ENCODE measurements around the gene FRMD4A. TPM values are rescaled to one million over a fixed set of nuclear protein-coding genes. Genes with fewer than 3 reads are reported as not detected.

FRMD4A gene
- total RNA-seq, 1 experiment from 2014 or later: 19.6 TPM

DNA sequence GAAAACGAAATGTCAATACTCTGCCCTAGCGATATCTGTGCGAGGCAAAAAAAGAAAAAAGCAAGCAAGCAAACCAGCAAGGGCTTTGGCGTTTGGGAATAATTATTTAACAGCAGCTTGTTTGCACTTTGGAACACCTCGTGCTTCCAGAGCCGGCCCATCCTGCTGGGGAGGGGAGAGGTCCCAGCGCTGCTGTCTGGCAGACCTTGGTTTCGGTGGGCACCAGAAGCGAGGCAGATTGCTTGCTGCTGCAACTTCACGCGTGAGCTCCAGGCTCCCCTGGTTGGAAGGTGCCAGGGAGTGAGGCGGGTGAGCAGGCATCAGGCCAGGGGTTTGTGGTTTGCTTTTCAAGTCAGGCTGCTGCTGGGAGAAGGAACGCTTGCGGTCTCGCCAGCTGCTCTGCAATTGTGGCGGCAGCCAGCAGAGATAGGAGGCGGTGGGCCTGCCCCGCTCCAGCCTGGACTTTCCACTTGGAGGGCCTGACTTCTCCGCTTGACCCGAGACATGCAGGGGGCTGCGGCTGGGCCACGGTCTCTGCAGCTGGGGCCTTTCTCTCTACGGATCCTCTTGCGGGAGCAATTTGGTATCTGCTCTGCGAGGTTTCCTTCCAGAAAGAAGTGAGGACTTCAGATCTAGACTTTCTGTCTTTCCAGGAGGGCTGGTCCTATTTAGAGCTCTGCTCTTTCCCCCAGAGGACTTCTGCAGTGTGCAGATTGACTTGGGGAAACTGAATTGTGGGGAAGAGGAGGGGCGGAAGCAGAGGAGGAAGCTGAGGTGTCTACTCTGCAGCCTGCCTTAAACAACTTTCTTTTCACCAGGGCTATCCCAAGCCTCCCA, 612.6 kb downstream of the FRMD4A start:
- Histone ChIP-seq H2BK20ac (ENCODE audit: low read depth, low read length, poor library complexity, severe bottlenecking) (no peak overlapping the region), H4K8ac (replicated peaks; ENCODE audit: insufficient read length, low read depth, low read length) (no peak overlapping the region), H3K79me2 (ENCODE audit: insufficient read depth, low read length) (no peaks in the 10 kb centered on the region), H3T11ph (ENCODE audit: low read length) (no peak overlapping the region), H2BK5ac (ENCODE audit: insufficient read length, low read length) (no peak overlapping the region), H3K27me3 (ENCODE audit: insufficient read depth, low read length) (no peaks in the 10 kb centered on the region), H3K18ac (ENCODE audit: insufficient read length, low read depth, low read length) (no peak overlapping the region), H3K23me2 (ENCODE audit: insufficient read length, low read depth, low read length, poor library complexity, severe bottlenecking) (no peaks in the 10 kb centered on the region), H4K5ac (ENCODE audit: insufficient read length, low read depth, low read length) (no peak overlapping the region), H2AK5ac (ENCODE audit: insufficient read length, low read length) (no peak overlapping the region), H3K27ac (ENCODE audit: insufficient read length, low read depth, low read length) (no peak overlapping the region), H3K9ac (ENCODE audit: extremely low read depth, insufficient read length, low read length) (no peak overlapping the region), H3K9me3 (ENCODE audit: control insufficient read depth, low read depth, low read length) (no peaks in the 10 kb centered on the region), H2BK12ac (ENCODE audit: insufficient read length, low read depth, low read length) (no peak overlapping the region), H3K14ac (ENCODE audit: insufficient read depth, low read length) (peak overlapping the region; percentile 28; the same call in 1 of the 2 replicates), H2BK120ac (ENCODE audit: low read depth, low read length, poor library complexity, severe bottlenecking) (no peak overlapping the region), H3K4me1 (ENCODE audit: insufficient read depth, low read length) (no peaks in the 10 kb centered on the region), H3K23ac (ENCODE audit: insufficient read length, low read depth, low read length) (no peak overlapping the region), H2AFZ (ENCODE audit: low read length) (no peak overlapping the region), H4K20me1 (ENCODE audit: control insufficient read depth, insufficient read depth, insufficient read length) (no peaks in the 10 kb centered on the region), H3K4ac (ENCODE audit: low read depth, low read length) (no peak overlapping the region), H2BK15ac (ENCODE audit: low read depth, low read length) (no peak overlapping the region), H3K4me2 (ENCODE audit: insufficient read depth, insufficient read length, low read length) (no peak overlapping the region), H4K91ac (ENCODE audit: insufficient read length, low read depth, low read length) (peak overlapping the region; percentile 19), H3K79me1 (ENCODE audit: insufficient read depth, low read depth, low read length, poor library complexity, severe bottlenecking) (no peaks in the 10 kb centered on the region), H3K56ac (ENCODE audit: insufficient read length, low read depth, low read length) (no peak overlapping the region)
- TF ChIP-seq, protein P1, sequence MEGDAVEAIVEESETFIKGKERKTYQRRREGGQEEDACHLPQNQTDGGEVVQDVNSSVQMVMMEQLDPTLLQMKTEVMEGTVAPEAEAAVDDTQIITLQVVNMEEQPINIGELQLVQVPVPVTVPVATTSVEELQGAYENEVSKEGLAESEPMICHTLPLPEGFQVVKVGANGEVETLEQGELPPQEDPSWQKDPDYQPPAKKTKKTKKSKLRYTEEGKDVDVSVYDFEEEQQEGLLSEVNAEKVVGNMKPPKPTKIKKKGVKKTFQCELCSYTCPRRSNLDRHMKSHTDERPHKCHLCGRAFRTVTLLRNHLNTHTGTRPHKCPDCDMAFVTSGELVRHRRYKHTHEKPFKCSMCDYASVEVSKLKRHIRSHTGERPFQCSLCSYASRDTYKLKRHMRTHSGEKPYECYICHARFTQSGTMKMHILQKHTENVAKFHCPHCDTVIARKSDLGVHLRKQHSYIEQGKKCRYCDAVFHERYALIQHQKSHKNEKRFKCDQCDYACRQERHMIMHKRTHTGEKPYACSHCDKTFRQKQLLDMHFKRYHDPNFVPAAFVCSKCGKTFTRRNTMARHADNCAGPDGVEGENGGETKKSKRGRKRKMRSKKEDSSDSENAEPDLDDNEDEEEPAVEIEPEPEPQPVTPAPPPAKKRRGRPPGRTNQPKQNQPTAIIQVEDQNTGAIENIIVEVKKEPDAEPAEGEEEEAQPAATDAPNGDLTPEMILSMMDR (conservative IDR thresholded peaks at IDR 0.05): no peak
- no peak overlapping the region for H3K4me3 Mint-ChIP-seq
- no CpG with 5 or more reads among the region's 26 CpGs for WGBS (ENCODE audit: extremely low coverage, insufficient read length, low lambda C conversion rate)
- H3K27ac Mint-ChIP-seq: peak overlapping the region; percentile 67 to 89 (median 82)
- H3K9me3 Mint-ChIP-seq: no peaks in the 10 kb centered on the region; a peak in 1 of 5 replicates
- no peaks in the 10 kb centered on the region for H3K27me3 Mint-ChIP-seq (ENCODE audit: low read depth)
- peaks cover 2 to 3% of the 10 kb centered on the region in 2 experiments; a peak in 2 of 4 replicates for H3K4me1 Mint-ChIP-seq
- peak; percentile 36 for DNase-seq
- peaks cover 0 to 6% (median 0%) of the 10 kb centered on the region in 3 experiments; a peak in 4 of 7 replicates for H3K36me3 Mint-ChIP-seq (ENCODE audit: insufficient read depth in 1 of 3, low read depth in 3 of 3)

Measured in H9 (cell line).